Astrocyte of the spinal cord (primary cell): ENCODE results near the gene DDN.

Experiments
- DNase-seq: peaks from one replicate; pipeline ENCODE4 v3.0.0; 2011; ENCODE audit warnings: low read depth, low spot score
- H3K4me3 ChIP-seq: 2 replicates; pipeline ENCODE4 v1.5.1; 2011; ENCODE audit warnings: low read depth, mild to moderate bottlenecking, low read length, moderate library complexity
- in situ Hi-C: cut with HindIII; loops from 2 replicates; pipeline ENCODE4 v1.10.0; 2017; ENCODE audit warnings: low sequenced_read_pairs
- TF ChIP-seq, protein P1 (sequence below): IDR thresholded peaks from 2 replicates; pipeline ENCODE4 v1.5.1; 2012; ENCODE audit warnings: low read depth, mild to moderate bottlenecking, low read length, inconsistent platforms

The DDN gene

DNA sequence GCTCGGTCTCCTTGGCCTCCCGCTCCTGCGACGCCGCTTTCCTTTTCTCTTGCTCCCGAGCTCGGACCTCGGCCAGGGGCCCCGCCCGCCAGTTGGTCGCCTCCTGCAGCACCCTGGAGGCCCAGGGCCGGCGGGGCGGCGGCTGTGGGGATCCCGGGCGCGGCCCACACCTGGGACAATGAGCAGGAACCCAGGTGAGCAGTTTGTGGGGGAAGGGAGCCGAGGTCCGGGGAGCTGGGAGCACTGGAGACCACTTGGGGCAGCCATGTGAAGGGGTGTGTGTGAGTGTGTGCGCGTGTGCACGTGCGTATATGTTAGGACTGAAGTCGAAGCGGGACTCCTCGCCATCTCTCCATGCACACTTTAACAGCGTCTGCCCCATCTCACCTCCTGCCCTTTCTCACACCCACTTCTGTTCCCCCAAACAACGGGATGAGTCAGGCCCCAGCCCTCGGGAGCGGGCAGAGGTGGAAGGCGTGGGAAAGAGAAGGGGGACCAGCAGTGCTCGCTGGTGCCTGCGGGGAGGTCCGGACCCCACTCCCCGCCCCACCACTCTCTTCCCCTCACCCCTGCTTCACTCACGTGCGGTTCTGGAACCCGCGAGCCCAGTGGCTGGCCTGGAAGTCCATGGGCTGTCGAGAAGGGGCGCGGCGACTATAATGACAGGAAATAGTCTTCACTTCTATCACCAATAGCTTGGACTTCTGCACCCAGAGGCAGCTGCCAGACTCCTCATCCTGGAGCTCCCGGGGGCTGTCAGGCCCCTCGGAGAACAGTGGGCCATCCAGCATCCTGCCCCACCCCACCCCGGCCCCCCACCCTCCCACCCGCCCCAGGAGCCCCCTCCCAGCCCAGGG lies 450 bp downstream of the DDN start:
- in situ Hi-C loops: no loop called here
- H3K4me3 ChIP-seq: peak overlapping the region; percentile 18
- TF ChIP-seq, protein P1, sequence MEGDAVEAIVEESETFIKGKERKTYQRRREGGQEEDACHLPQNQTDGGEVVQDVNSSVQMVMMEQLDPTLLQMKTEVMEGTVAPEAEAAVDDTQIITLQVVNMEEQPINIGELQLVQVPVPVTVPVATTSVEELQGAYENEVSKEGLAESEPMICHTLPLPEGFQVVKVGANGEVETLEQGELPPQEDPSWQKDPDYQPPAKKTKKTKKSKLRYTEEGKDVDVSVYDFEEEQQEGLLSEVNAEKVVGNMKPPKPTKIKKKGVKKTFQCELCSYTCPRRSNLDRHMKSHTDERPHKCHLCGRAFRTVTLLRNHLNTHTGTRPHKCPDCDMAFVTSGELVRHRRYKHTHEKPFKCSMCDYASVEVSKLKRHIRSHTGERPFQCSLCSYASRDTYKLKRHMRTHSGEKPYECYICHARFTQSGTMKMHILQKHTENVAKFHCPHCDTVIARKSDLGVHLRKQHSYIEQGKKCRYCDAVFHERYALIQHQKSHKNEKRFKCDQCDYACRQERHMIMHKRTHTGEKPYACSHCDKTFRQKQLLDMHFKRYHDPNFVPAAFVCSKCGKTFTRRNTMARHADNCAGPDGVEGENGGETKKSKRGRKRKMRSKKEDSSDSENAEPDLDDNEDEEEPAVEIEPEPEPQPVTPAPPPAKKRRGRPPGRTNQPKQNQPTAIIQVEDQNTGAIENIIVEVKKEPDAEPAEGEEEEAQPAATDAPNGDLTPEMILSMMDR: no peak
- DNase-seq: no peak

DNA sequence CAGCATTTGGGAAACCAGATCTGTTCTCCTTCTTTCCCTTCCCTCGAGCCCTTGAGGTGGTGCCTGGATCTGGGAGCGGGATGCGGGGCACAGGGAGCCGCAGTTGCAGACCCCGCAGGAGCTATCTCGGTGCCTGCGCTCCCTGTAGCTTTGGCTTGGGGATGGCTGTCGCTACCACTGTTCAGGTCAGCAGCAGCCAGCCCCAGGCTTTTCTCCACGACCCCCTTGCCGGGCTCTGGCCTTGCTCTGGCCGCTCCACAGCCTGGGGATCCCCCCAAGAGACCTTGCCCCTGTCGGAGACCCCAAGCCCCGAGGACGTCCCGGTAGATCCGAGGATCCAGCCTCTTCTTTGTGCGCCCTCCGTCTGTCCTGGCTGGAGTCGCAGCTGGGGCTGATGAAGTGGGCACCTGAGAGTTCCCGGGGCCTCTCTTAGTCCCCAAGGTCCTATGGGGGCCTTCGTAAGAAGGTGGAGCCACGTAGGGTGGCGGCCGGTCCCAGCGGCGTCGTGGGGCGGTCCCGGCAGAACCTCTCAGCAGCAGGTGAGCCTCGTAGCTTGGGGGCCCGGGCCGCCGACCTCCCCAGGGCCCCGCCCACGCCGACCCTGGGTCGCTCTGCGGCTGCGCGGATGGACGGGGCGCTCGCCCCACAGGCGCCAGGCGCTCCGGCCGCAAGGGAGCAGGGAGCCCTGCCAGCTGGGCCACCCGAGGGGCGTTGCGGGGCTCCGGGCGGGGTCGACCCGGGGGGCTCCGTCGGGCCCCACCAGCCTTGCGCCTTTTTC lies 1.3 kb downstream of the DDN start:
- in situ Hi-C loops: no loop called here

DNA sequence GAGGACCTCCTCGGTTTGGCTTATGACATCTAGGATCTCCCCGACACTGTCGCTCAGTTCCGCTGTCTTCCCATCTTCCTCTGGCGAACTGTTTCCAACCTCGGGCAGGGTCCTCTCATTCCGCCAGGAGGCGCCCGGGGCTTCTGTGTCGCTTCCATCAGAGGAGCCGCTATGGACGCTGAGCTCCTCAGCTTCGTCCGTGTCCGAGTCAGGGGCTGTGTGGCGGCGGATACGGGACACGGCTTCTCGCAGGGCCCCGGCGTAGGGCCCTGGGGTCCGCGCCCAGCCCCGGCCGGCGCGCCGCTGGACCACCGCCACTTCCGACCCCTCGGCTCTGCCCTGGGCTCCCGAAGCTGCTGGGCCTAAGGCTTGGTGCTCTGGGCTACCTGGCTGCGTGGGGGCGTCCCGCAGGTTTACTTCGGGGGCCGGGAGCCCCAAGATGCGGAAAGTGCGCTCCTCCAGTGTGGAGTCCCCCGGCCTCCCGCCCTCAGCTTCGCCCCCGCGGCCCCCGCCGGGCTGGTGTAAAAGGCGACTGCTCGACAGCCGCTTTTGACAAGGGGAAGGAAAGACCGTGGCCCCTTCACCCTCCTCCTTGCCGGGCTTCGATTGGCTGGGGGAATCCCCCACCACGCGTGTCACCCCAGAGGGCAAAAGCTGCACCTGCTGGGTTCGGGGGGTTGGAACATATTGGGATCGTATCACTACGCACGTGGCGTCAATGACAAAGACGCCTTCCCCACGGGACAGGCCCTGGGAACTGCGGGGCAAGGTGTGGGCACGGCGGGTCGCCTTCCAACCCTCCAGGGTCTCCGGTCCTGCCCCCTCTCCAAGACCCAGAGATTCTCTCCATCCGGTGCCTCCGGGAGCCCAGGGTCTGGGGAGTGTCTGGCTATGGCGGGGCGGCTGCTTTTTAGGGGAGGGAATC lies 2.1 kb downstream of the DDN start:
- in situ Hi-C loops: no loop called here
- peak overlapping the region; percentile 15 for H3K4me3 ChIP-seq
- TF ChIP-seq, protein P1: peak; percentile 95
- peak; percentile 67 for DNase-seq

More for the DNA sequence above, 1.3 kb downstream of the DDN start:
- H3K4me3 ChIP-seq: peak overlapping the region; percentile 18
- TF ChIP-seq, protein P1: no peak
- DNase-seq: no peak

DNA sequence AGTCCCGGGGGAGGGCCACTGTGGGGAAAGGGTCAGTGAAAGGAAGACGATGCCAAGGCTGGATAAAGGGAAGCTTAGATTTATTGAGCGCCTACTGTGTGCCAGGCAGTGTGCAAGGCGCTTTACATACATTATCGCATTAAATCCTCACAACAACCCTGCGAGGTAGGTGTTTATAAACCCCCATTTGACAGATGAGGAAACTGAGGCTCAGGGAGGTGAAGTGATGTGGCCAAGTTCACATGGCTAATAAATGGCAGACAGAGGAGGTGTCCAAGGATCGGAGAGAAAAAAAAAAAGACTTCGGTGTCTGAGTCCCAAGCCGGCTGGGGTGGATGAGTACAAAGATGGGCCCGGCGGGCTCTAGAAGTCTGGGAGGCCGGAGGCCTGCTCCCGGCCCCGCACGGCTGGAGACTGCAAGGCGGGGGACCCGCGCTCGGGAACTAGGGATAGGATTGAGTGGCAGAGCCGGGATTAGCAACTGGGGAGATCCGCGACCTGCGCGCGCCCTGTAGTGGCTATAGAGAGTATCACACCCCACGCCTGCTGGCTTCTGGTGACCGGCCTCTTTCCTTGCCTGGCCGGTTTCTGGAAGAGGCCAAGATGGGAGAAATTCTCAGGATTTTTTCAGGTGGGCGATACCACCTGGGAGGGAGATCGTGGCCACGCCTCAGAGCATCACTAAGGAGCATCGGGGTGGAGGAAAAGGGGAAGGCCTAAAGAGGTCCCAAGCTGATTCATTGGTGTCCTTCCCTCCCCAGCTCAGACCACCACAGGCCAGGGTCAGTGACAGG lies 3.9 kb downstream of the DDN start:
- TF ChIP-seq, protein P1: peak; percentile 88
- DNase-seq: peak; percentile 70
- in situ Hi-C loops: no loop called here
- H3K4me3 ChIP-seq: peak overlapping the region; percentile 1

DNA sequence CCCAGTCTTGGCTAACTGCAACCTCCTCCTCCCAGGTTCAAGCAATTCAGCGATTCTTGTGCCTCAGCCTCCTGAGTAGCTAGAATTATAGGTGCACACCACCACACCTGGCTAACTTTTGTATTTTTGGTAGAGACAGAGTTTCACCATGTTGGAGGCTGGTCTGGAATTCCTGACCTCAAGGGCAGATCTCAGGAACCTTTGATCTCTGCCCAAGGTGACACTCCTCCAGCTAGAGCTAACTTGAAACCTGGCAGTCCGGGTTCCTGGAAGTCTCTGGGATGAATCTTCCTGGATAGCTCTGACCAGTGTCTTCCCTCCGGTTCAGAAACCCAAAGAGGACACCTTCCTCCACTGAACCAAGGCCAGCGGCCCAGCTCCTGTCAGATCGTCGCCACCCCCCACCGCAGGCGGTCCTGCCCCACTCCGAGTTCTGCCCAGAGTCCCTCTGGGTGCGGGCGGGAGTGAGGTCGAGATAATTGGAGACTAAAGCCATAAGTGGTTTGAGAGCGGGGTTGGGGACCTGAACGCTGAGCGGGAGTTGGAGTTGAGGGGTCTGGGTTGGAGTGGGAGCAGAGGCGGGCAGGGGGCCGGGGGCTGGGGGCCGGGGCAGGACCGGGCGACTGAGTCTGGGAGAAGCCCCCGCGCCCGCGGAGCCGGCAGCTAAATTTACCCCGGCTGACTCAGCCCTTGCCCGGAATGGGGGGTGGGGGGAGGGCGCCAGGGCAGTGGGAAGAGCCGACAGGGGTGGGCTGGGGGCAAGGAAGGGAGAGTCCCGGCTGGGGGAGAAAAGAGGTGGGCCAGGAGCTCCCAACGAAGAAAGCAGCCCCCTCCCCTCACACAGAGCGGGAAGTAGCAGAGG lies 4.7 kb downstream of the DDN start:
- TF ChIP-seq, protein P1: no peak
- in situ Hi-C loops: no loop called here
- no peak for DNase-seq
- H3K4me3 ChIP-seq: no peak overlapping the region
